Head of caudate nucleus (tissue), 42 donors: ENCODE results near the gene SMCO2.

ENCODE experiments used
- DNase-seq, 42 donors: peaks; one replicate each; pipeline versions ENCODE4 v3.0.0 to v3.0.0-alpha.2; 2020 to 2021; ENCODE audit warnings: mixed read lengths in 7 of 42
- intact Hi-C: fragments of 100-400 bp; cut with DNase I; formaldehyde crosslinking; loops from one replicate; pipeline ENCODE4 v1.15.0; 2022

Gene SMCO2

GRCh38 chr12:27449893-27450534 is 3.5 kb downstream of the SMCO2 start:
- no peak for DNase-seq
- intact Hi-C loops = no loop called here

- intact Hi-C loops = no loop called here
- DNase-seq = no peak
Observed at GRCh38 chr12:27451036-27451825, 4.7 kb downstream of the SMCO2 start.

GRCh38 chr12:27453421-27453820 is 6.9 kb downstream of the SMCO2 start:
- DNase-seq = no peak
- intact Hi-C loops = no loop called here

- intact Hi-C loops = no loop called here
- DNase-seq = no peak
Observed at GRCh38 chr12:27455589-27455988, 9.1 kb downstream of the SMCO2 start.

- DNase-seq = no peak
- intact Hi-C loops = no loop called here
Observed at GRCh38 chr12:27456618-27457017, 10.1 kb downstream of the SMCO2 start.

DNA sequence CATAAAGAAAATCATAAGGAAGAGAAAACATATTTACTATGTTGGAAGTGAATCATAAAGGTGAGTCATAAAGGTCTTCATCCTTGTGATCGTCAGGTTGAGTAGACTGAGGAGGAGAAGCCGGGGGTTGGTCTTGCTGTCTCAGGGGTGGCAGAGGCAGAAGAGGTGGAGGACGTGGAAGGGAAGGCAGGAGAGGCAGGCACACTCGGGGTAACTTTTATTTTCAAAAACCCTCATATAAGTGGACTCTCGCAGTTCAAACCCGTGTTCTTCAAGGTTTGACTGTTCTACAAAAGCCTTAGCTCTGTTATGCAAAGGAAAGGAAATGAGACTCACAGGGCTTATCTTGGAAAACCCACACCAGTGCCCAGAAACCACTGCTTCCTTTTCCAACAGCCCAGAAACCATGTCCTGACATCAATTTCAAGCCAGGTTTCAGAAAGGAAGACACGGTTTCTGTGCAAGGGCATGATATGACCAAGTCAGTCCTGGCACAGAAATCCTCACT is 14.0 kb downstream of the SMCO2 start:
- DNase-seq = no peak
- intact Hi-C loops = no loop called here

- DNase-seq = no peak
- intact Hi-C loops = no loop called here
Observed at GRCh38 chr12:27462151-27462694, 15.7 kb downstream of the SMCO2 start.

- intact Hi-C loops = no loop called here
- DNase-seq = no peak
Observed at GRCh38 chr12:27462851-27463250, 16.3 kb downstream of the SMCO2 start.

GRCh38 chr12:27463511-27464219 is 17.1 kb downstream of the SMCO2 start:
- DNase-seq = no peak
- intact Hi-C loops = no loop called here

GRCh38 chr12:27464220-27464554 is 17.7 kb downstream of the SMCO2 start:
- peak in 2 of 42 donors; percentile 5 to 6 for DNase-seq
- intact Hi-C loops = no loop called here

DNA sequence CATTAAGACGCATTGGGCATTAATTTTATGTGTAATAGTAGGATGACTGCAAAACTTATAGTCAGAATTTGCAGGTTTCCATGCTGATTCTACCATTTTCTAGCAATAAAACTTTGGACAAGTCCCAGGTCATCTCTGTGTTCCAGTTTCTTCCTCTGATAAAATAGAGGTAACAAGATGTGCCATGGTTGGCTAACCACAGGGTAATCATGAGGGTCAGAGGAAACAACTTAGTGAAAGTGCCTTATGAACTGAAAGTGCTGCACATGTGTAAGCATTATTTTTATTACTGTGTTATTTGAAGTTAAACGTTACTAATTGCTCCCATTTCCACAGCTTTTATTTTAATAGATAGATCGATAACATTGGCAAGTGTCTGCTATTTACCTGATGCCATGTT is 21.1 kb downstream of the SMCO2 start:
- intact Hi-C loops = no loop called here
- DNase-seq = no peak

DNA sequence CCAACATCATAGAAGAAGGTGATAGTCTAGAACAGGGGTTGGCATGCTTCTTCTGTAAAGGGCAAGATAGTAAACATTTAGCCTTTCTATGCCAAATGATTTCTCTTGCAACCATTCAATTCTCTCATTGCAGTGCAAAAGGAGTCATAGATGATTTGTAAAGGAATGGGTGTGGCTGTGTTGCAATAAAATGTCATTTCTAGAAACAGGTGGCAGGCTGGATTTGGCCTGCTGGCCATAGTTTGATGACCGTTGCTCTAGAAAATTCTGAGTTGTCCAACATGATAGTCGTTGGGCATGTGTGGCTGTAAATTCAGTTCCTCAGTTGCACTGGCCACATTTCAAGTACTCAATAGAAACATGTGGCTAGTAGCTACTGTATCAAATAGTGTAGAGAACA is 21.7 kb downstream of the SMCO2 start:
- no peak for DNase-seq
- intact Hi-C loops = no loop called here

DNA sequence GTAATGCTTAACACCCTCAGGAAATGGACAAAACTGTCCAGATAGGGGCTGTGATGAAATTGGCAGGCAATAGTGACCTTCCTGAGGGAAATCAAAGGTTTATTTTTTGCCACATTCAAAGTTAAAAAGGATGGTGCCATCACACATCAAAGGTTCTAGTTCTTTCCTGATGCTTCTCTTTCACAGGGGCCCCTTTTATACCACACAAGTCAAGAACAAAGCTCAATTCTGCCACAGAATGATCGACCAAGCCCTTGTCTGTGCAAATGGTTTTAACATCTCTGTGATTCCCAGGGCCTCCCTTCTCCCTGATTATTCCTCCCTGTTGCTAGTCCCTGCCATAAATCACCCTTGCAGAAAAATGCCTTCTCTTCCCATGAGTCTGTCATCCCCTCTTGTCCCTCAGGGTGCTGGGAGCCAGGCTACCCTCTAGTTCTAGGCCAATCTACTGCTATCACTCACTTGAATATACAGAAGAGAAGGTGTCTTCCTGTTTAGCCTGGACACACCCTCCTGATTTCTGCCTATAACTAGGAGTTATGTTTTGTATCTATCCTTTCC is 22.7 kb downstream of the SMCO2 start:
- DNase-seq = no peak
- intact Hi-C loops = no loop called here

DNA sequence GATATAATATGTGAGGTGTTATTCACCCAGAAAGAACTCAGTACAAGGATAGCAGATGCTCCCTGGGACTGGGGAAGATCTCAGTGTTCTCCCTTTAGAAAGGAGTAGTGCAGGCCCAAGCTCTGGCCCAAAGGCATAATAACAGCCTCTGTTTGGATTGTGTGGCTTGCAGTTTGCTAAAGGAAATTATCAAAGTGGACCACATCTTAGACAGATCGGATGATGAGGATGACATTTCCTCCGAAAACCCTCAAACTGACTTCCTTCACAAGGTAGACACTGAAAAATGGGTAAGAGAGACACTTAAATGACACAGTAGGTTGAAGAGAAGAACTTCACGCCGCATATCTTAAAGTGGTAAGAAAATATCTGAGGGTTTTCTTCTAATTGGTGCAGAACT is 26.1 kb downstream of the SMCO2 start:
- intact Hi-C loops = no loop called here
- no peak for DNase-seq

GRCh38 chr12:27474344-27474743 is 27.8 kb downstream of the SMCO2 start:
- intact Hi-C loops = no loop called here
- DNase-seq = no peak

DNA sequence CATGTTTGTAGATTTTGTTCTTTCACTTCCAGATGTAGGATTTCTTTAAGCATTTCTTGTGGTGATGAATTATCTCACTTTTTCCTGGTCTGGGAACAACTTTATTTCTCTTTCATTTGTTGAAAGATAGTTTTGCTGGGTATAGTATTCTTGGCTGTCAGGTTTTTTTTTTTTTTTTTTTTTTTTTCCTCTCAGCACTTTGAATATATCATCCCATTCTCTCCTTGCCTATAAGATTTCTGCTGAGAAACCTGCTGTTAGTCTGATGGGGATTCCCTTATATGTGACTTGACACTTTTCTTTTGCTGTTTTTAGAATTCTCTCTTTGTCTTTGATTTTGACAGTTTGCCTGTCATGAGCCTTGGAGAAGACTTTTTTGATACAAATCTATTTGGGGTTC is 30.5 kb downstream of the SMCO2 start:
- DNase-seq = no peak
- intact Hi-C loops = no loop called here

DNA sequence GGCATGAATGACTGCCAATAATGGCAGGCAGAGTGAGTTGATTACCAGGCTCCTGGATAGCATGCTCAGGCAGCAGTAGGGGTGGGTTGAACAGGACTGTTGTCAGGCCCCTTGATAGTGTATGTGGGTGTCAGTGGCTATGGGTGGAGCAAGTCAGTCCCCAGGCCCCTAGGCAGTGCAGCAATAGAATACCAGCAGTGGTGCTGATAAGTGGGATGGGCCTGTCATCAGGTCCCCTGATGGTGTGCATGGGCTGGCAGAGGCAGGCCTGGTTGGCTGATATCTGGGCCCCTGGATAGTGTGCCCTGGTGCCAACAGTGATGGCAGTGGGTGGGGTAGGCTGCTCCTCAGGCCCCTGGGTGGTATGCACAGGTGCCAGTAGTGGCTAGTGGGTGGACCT is 32.4 kb downstream of the SMCO2 start:
- intact Hi-C loops = no loop called here
- DNase-seq = no peak

DNA sequence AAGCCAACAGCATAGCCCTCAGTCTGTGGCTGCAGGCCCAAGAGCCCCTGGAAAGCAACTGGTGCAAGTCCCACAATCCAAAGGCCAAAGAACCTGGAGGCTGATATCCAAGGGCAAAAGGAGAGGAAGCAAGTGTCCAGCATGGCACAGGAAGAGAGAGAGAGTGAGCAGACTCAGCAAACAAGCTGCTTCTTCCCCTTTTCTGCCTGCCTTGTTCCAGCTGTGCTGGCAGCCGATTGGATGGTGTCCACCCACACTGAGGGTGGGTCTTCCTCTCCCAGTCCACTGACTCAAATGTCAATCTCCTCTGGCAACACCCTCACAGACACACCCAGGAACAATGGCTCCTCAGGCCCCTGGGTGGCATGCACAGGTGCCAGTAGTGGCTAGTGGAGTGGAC is 33.5 kb downstream of the SMCO2 start:
- intact Hi-C loops = no loop called here
- no peak for DNase-seq

GRCh38 chr12:27486961-27487360 is 40.4 kb downstream of the SMCO2 start:
- intact Hi-C loops = no loop called here

GRCh38 chr12:27488479-27488878 is 41.9 kb downstream of the SMCO2 start:
- intact Hi-C loops = no loop called here
- no peak for DNase-seq

More at GRCh38 chr12:27486961-27487360, 40.4 kb downstream of the SMCO2 start:
- no peak for DNase-seq
